Measurements from ENCODE around the gene TEX51. TPM values are rescaled to one million over a fixed set of nuclear protein-coding genes. Genes with fewer than 3 reads are reported as not detected.

TEX51 gene
- total and polyA plus RNA-seq, 4 donors = not detected

DNA sequence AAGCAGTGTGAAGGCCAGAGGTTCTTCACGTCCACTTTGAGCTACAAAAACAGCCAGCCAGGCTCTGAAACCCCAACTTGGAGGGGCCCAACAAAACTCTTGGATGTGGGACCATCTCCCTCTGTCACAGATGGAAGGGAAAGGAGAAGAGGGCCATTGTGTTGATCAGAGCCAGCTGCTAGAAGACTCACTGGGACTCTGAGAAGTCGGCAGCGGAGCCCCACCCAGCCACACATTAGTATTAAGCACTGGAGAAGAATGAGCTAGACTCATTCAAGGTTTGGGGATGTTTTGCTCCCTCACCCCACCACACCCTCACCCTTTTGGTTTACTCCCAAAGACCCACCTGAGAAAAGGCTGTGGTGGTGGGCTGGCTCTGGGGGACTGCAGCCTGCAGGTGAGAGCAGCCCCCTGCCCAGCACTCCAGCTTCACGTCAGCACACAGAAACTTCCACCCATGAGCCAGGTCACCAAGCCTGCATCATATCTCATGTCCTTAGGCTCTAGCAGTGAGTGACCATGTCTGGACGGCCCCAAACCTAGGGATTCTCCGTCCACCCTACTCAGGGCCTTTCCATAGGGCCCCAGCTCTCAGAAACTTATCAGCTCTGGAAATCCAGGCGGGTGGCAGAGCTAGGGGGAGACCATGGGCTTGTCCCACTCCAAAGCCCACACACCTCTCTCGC lies 12.6 kb downstream of the TEX51 start:
- no peak overlapping the region for H3K4me3 ChIP-seq (ENCODE audit: low read length in 2 of 2)
- ATAC-seq (ENCODE audit: low FRiP score) = no peak
- no peak overlapping the region for H3K27ac ChIP-seq (ENCODE audit: low read depth in 1 of 2, low read length in 2 of 2)
- H3K4me1 ChIP-seq (ENCODE audit: control insufficient read depth in 1 of 2, insufficient read depth in 2 of 2, low read length in 2 of 2) = no peaks in the 10 kb centered on the region
- whole genome bisulfite sequencing, 2 donors = 95 to 97% methylated on average over 8 of the region's 8 CpGs
- H3K9me3 ChIP-seq (ENCODE audit: control insufficient read depth, low read length) = peaks cover 1% of the 10 kb centered on the region
- intact Hi-C loops (cut with DNase I) = no loop called here
- H3K27me3 ChIP-seq (ENCODE audit: control insufficient read depth in 1 of 2, insufficient read depth in 2 of 2, low read length in 1 of 2) = no peaks in the 10 kb centered on the region
- H3K36me3 ChIP-seq (ENCODE audit: control insufficient read depth in 1 of 2, insufficient read depth in 2 of 2, low read length in 1 of 2) = no peaks in the 10 kb centered on the region
- no peak for DNase-seq

DNA sequence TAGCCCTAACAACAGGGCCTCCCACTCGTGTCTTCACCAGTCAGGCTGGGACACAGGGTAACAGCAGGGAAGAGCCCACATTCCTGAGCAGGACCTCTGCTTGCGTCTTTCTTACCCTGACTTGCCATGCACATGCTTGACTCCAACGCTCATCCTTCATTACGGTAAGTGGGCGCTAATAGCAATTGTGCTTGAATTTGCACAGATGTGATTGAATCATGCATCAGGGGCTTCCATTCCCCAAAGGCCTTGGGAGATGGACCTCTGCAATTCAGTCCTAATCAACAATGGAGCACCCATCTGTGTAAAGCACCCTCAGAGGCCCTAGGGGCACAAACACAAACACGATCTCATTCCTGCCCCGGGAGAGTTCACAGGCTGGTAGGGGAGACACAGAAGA lies 13.5 kb downstream of the TEX51 start:
- no peak for DNase-seq
- no peaks in the 10 kb centered on the region for H3K27me3 ChIP-seq (ENCODE audit: control insufficient read depth in 1 of 2, insufficient read depth in 2 of 2, low read length in 1 of 2)
- intact Hi-C loops (cut with DNase I) = no loop called here
- no peak for ATAC-seq (ENCODE audit: low FRiP score)
- H3K36me3 ChIP-seq (ENCODE audit: control insufficient read depth in 1 of 2, insufficient read depth in 2 of 2, low read length in 1 of 2) = no peaks in the 10 kb centered on the region
- no peak overlapping the region for H3K4me3 ChIP-seq (ENCODE audit: low read length in 2 of 2)
- 94 to 95% methylated on average over 7 of the region's 7 CpGs for WGBS, 2 donors
- peaks cover 1% of the 10 kb centered on the region for H3K9me3 ChIP-seq (ENCODE audit: control insufficient read depth, low read length)
- H3K4me1 ChIP-seq (ENCODE audit: control insufficient read depth in 1 of 2, insufficient read depth in 2 of 2, low read length in 2 of 2) = no peaks in the 10 kb centered on the region
- H3K27ac ChIP-seq (ENCODE audit: low read depth in 1 of 2, low read length in 2 of 2) = no peak overlapping the region

DNA sequence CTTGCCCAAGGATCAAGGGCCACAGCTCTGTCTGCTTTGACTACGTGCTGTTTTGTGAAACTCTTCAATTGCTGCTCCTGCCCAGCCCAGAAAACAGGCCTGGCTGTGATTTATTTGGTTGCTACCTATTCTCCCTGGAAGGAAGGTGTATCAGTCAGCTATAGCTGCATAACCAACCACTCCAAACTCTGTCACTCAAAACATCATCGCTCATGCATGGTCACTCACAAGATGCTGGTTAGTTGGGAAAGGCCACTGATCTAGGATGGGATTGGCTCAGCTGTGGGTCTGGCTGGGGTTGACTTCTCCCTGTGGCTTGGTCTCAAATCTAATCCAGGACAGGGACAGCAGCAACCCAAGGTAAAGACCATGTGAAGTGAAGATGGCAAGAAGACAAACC lies 14.6 kb downstream of the TEX51 start:
- H3K36me3 ChIP-seq (ENCODE audit: control insufficient read depth in 1 of 2, insufficient read depth in 2 of 2, low read length in 1 of 2) = no peaks in the 10 kb centered on the region
- peaks cover 1% of the 10 kb centered on the region for H3K9me3 ChIP-seq (ENCODE audit: control insufficient read depth, low read length)
- H3K27me3 ChIP-seq (ENCODE audit: control insufficient read depth in 1 of 2, insufficient read depth in 2 of 2, low read length in 1 of 2) = no peaks in the 10 kb centered on the region
- H3K4me1 ChIP-seq (ENCODE audit: control insufficient read depth in 1 of 2, insufficient read depth in 2 of 2, low read length in 2 of 2) = no peaks in the 10 kb centered on the region
- H3K27ac ChIP-seq (ENCODE audit: low read depth in 1 of 2, low read length in 2 of 2) = no peak overlapping the region
- WGBS, 2 donors = 85 to 92% methylated on average over 2 of the region's 2 CpGs
- no peak overlapping the region for H3K4me3 ChIP-seq (ENCODE audit: low read length in 2 of 2)
- intact Hi-C loops (cut with DNase I) = no loop called here
- ATAC-seq (ENCODE audit: low FRiP score) (no peak), DNase-seq (no peak)

DNA sequence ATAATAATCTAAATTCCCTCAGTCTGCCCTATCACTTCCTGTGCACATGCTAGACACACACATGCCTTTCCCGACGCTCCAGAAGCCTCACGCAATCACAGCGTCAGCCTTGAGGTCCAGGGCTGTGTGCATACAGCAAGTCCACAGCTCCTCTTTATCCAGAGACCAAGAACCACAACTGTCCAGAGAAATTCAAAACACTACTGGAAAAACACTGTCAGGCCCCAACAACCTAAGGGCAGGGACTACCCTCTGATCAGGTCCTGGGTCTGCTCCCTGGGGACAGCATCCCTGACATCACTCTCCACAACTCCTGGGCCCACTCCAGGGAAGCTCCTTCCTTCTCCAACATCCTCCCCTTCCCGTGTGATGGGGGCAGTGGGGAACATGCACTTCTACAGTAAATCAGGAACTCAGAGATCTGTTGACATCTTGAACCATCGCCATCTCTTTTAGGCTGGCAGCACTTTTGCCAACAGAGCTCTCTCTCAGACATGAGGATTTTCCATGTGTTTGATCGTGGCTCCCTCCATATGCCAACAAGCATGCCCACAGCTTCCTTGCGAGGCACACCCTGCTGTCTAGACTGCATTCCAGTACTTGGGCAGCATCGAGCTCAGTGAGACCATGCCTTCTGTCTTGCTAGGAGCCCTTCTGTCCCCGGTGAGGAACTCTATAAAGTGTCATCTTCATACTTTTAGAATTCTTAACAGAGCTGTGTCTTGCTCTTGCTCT lies 15.4 kb downstream of the TEX51 start:
- Histone ChIP-seq H3K27me3 (ENCODE audit: control insufficient read depth in 1 of 2, insufficient read depth in 2 of 2, low read length in 1 of 2) (no peaks in the 10 kb centered on the region), H3K27ac (ENCODE audit: low read depth in 1 of 2, low read length in 2 of 2) (no peak overlapping the region), H3K36me3 (ENCODE audit: control insufficient read depth in 1 of 2, insufficient read depth in 2 of 2, low read length in 1 of 2) (no peaks in the 10 kb centered on the region), H3K4me3 (ENCODE audit: low read length in 2 of 2) (no peak overlapping the region), H3K9me3 (ENCODE audit: control insufficient read depth, low read length) (peaks cover 1% of the 10 kb centered on the region), H3K4me1 (ENCODE audit: control insufficient read depth in 1 of 2, insufficient read depth in 2 of 2, low read length in 2 of 2) (no peaks in the 10 kb centered on the region)
- no peak for ATAC-seq (ENCODE audit: low FRiP score)
- WGBS, 2 donors = 44 to 48% methylated on average over 10 of the region's 10 CpGs
- intact Hi-C loops (cut with DNase I) = no loop called here
- no peak for DNase-seq

DNA sequence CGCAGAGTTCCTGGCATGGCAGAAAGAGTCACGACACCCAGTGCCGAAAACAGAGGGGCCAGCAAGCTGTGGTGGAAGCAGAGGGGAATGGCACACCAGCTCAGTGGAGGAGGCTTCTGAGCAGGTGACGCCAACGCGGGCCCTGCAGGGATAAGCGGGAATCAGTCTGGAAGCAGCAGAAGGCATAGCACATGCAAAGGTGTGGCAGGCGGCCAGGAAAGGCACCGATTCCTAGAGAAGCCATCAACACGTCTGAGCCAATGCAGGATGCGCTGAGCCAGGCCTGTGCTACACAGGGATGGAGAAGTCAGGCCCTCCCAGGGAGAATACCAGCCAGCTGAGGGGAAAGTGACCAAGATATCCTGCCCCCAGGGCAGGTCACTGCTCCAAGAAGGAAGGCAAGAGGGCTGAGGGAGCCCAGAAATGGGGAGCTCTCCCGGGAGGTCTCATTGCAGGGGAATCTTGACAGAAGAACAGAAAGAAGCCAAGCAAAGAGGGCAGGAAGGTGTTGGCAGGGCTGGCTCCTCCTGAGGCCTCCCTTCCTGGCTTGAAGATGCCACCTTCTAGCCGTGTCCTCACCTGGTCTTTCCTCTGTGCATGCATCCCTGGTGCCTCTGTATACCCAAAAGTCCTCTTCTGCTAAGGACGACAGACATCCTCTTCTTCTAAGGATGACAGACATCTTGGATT lies 16.3 kb downstream of the TEX51 start:
- DNase-seq = no peak
- Histone ChIP-seq H3K27me3 (ENCODE audit: control insufficient read depth in 1 of 2, insufficient read depth in 2 of 2, low read length in 1 of 2) (no peaks in the 10 kb centered on the region), H3K36me3 (ENCODE audit: control insufficient read depth in 1 of 2, insufficient read depth in 2 of 2, low read length in 1 of 2) (no peaks in the 10 kb centered on the region), H3K4me1 (ENCODE audit: control insufficient read depth in 1 of 2, insufficient read depth in 2 of 2, low read length in 2 of 2) (no peaks in the 10 kb centered on the region), H3K4me3 (ENCODE audit: low read length in 2 of 2) (no peak overlapping the region), H3K27ac (ENCODE audit: low read depth in 1 of 2, low read length in 2 of 2) (no peak overlapping the region), H3K9me3 (ENCODE audit: control insufficient read depth, low read length) (peaks cover 1% of the 10 kb centered on the region)
- WGBS, 2 donors = 90 to 92% methylated on average over 14 of the region's 14 CpGs
- intact Hi-C loops (cut with DNase I) = no loop called here
- ATAC-seq (ENCODE audit: low FRiP score) = no peak

DNA sequence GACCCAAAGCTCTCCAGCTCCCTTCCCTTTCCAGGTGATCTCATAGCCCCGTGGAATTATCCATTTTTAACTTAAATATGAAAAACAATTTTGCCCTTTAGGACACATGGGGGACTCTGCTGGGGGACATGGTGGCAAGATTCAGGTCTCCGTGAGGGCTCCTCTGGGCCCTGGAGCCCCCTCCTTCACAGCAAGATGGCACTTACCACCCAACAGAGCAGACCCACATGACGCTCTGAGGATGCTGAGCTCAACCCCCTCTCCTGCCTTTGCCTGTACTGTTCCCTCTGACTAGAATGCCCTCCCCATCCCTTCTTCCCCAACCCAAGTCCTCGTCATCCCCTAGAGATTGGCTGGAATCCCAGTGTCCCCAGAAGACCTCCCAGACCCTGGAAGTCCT lies 17.2 kb downstream of the TEX51 start:
- DNase-seq = no peak
- ATAC-seq (ENCODE audit: low FRiP score) = no peak
- WGBS, 2 donors = 82 to 83% methylated on average over 4 of the region's 4 CpGs
- no peaks in the 10 kb centered on the region for H3K36me3 ChIP-seq (ENCODE audit: control insufficient read depth in 1 of 2, insufficient read depth in 2 of 2, low read length in 1 of 2)
- intact Hi-C loops (cut with DNase I) = no loop called here
- no peak overlapping the region for H3K4me3 ChIP-seq (ENCODE audit: low read length in 2 of 2)
- no peaks in the 10 kb centered on the region for H3K27me3 ChIP-seq (ENCODE audit: control insufficient read depth in 1 of 2, insufficient read depth in 2 of 2, low read length in 1 of 2)
- no peak overlapping the region for H3K27ac ChIP-seq (ENCODE audit: low read depth in 1 of 2, low read length in 2 of 2)
- no peaks in the 10 kb centered on the region for H3K4me1 ChIP-seq (ENCODE audit: control insufficient read depth in 1 of 2, insufficient read depth in 2 of 2, low read length in 2 of 2)
- H3K9me3 ChIP-seq (ENCODE audit: control insufficient read depth, low read length) = peaks cover 1% of the 10 kb centered on the region

DNA sequence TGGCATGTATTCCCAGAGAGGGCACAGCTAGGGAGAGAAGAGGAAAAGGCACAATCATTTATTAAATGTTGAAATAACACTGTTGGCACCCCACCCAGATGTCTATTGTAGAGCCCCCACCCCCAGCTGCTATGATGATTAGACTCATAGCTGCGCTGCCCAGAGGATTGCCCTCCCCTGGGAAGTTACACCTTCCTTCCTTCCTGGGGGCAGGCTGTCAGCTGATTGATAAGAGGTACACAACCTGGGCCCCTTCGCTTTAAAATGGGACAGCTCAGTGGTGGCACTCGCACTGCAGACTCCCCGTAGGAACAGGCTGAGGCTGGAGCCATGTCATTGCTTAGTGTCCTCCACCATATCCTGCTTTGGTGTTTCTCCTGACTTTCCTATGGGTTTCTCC lies 18.1 kb downstream of the TEX51 start:
- ATAC-seq (ENCODE audit: low FRiP score) (no peak), DNase-seq (no peak)
- Histone ChIP-seq H3K27me3 (ENCODE audit: control insufficient read depth in 1 of 2, insufficient read depth in 2 of 2, low read length in 1 of 2) (no peaks in the 10 kb centered on the region), H3K4me3 (ENCODE audit: low read length in 2 of 2) (no peak overlapping the region), H3K9me3 (ENCODE audit: control insufficient read depth, low read length) (peaks cover 1% of the 10 kb centered on the region), H3K4me1 (ENCODE audit: control insufficient read depth in 1 of 2, insufficient read depth in 2 of 2, low read length in 2 of 2) (no peaks in the 10 kb centered on the region), H3K36me3 (ENCODE audit: control insufficient read depth in 1 of 2, insufficient read depth in 2 of 2, low read length in 1 of 2) (no peaks in the 10 kb centered on the region), H3K27ac (ENCODE audit: low read depth in 1 of 2, low read length in 2 of 2) (no peak overlapping the region)
- 95 to 98% methylated on average over 4 of the region's 4 CpGs for WGBS, 2 donors
- intact Hi-C loops (cut with DNase I) = no loop called here

DNA sequence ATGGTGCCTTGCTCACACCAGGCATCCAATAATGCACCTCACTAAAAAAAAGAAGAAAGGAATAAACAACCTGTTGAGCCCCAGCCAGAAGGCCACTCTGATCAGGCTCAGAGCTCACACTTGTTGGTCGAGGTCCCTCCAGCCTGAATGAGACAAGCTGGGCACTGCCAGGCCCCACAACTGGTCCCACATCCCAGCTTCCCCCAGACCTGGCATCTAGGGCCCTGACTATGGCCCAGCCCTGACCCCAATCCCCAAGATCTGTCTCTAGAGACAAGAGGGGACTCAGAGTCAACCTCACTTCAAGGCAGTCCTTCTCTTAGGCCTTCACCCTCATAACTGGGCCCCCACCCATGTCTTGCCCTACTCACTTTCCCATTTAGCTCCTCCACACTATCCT lies 22.4 kb downstream of the TEX51 start:
- ATAC-seq (ENCODE audit: low FRiP score) = no peak
- no peaks in the 10 kb centered on the region for H3K27me3 ChIP-seq (ENCODE audit: control insufficient read depth in 1 of 2, insufficient read depth in 2 of 2, low read length in 1 of 2)
- no peaks in the 10 kb centered on the region for H3K36me3 ChIP-seq (ENCODE audit: control insufficient read depth in 1 of 2, insufficient read depth in 2 of 2, low read length in 1 of 2)
- DNase-seq = no peak
- intact Hi-C loops (cut with DNase I) = no loop called here
- no peaks in the 10 kb centered on the region for H3K4me1 ChIP-seq (ENCODE audit: control insufficient read depth in 1 of 2, insufficient read depth in 2 of 2, low read length in 2 of 2)
- no peak overlapping the region for H3K27ac ChIP-seq (ENCODE audit: low read depth in 1 of 2, low read length in 2 of 2)
- no peak overlapping the region for H3K4me3 ChIP-seq (ENCODE audit: low read length in 2 of 2)
- 78 to 89% methylated on average over 1 of the region's 1 CpG for WGBS, 2 donors
- peaks cover 2% of the 10 kb centered on the region for H3K9me3 ChIP-seq (ENCODE audit: control insufficient read depth, low read length)
